ENCODE results near the gene DST.

DNA sequence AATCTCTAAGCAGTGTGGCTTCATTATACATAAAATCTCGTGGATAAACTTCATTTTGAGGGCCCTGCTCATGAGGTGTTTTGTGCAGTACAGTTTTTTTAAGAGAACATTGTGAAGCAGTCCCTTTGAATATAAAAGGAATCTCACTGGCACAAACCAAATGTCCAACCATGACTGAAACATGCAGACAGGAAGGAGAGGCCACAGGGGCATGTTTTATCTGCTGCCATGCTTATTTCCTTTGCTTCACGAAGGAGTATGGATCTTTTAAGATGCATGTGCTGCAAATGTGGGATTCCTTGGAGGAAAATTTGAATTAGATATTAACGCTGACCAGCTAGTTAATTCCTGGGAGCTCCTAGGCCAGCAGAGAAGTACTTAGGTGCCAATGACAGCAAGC is 192.3 kb downstream of the DST start:
- TF ChIP-seq POLR2A (IDR thresholded peaks at IDR 0.05; ENCODE audit: low read depth) (no peak), POLR2AphosphoS5 (IDR thresholded peaks at IDR 0.05) (no peak), EP300 (IDR thresholded peaks at IDR 0.05) (no peak)
- TF ChIP-seq, protein P1, sequence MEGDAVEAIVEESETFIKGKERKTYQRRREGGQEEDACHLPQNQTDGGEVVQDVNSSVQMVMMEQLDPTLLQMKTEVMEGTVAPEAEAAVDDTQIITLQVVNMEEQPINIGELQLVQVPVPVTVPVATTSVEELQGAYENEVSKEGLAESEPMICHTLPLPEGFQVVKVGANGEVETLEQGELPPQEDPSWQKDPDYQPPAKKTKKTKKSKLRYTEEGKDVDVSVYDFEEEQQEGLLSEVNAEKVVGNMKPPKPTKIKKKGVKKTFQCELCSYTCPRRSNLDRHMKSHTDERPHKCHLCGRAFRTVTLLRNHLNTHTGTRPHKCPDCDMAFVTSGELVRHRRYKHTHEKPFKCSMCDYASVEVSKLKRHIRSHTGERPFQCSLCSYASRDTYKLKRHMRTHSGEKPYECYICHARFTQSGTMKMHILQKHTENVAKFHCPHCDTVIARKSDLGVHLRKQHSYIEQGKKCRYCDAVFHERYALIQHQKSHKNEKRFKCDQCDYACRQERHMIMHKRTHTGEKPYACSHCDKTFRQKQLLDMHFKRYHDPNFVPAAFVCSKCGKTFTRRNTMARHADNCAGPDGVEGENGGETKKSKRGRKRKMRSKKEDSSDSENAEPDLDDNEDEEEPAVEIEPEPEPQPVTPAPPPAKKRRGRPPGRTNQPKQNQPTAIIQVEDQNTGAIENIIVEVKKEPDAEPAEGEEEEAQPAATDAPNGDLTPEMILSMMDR (IDR thresholded peaks at IDR 0.05) = no peak

All from esophagus muscularis mucosa (tissue), 4 donors.